GM12801 (cell line): ENCODE data around the gene DDX1.

Source experiments
- TF ChIP-seq, protein P1 (sequence below): IDR thresholded peaks from one replicate; pipeline ENCODE4 v1.5.1; 2011; ENCODE audit warnings: control low read depth; ENCODE audit not compliant: insufficient read length; ENCODE audit errors: extremely low read depth

Gene DDX1

GRCh38 chr2:15593327-15593705 is 1.6 kb downstream of the DDX1 start:
- TF ChIP-seq, protein P1, sequence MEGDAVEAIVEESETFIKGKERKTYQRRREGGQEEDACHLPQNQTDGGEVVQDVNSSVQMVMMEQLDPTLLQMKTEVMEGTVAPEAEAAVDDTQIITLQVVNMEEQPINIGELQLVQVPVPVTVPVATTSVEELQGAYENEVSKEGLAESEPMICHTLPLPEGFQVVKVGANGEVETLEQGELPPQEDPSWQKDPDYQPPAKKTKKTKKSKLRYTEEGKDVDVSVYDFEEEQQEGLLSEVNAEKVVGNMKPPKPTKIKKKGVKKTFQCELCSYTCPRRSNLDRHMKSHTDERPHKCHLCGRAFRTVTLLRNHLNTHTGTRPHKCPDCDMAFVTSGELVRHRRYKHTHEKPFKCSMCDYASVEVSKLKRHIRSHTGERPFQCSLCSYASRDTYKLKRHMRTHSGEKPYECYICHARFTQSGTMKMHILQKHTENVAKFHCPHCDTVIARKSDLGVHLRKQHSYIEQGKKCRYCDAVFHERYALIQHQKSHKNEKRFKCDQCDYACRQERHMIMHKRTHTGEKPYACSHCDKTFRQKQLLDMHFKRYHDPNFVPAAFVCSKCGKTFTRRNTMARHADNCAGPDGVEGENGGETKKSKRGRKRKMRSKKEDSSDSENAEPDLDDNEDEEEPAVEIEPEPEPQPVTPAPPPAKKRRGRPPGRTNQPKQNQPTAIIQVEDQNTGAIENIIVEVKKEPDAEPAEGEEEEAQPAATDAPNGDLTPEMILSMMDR: no peak

- TF ChIP-seq, protein P1: no peak
Observed at GRCh38 chr2:15594291-15595256, 2.9 kb downstream of the DDX1 start.

DNA sequence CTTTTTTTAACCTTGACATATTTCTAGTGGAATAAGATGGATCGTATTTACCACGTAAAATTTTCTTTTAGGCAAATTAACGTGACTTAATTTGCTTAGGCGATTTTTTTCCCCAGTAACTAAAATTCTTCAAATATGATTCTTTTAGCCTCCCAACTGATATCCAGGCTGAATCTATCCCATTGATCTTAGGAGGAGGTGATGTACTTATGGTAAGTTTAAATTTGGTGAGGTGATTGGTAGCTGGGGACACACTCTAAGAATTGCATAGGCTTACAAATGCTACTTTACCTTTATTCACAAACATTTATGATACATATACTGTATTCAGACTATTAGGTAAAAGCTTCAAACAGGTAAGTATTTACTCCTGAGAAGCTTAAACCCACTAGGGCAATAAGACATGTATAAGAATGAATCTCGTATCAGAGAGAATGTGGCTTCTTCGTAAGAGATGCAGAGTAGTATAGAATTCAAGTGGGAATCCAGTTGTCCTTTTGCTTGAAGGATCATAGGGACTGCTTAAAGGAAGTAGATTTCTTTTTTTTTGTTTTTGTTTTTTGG is 3.8 kb downstream of the DDX1 start:
- TF ChIP-seq, protein P1: no peak

DNA sequence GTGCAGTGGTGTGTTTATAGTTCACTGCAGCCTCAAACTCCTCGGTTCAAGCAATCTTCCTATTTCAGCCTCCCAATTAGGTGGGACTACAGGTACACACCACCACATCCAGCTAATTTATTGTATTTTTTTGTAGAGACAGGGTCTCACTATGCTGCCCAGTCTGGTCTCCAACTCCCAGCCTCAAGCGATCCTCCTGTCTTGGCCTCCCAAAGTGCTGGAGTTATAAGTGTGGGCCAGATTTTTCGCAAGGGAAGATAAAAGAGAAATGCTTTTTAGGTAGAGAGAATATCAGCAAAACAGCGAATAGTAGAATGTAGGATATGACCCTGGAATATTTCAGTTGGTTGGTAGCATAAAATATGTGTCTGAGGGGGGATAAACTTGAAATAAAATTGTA is 4.3 kb downstream of the DDX1 start:
- TF ChIP-seq, protein P1: no peak

DNA sequence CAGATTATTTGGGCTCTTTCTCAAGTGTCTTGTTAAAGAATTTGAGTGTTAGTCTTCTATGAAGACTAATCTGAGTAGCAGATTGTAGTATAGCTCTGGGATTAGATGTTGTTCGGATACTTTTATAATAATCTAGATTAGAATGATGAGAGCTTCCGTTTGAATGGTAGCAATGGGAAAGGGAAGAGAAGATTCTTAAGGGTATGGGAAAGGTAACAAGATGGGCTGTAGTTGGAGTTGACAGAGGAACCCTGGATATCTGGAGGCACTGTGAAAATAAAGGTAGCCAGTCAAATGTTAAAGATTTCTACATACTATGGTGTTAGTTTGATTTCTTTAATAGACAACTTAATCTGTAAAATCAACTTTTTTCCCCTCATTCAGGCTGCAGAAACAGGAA is 4.7 kb downstream of the DDX1 start:
- TF ChIP-seq, protein P1: no peak

- TF ChIP-seq, protein P1: no peak
Observed at GRCh38 chr2:15596968-15597367, 5.3 kb downstream of the DDX1 start.

- TF ChIP-seq, protein P1: no peak
Observed at GRCh38 chr2:15599994-15600393, 8.3 kb downstream of the DDX1 start.
